ENCODE results near the gene STIM2.
"Not testable (repeated sequence)": the region's sequence is repeated elsewhere in the genome, so short reads cannot be mapped to it uniquely, and the experiment has no call there.

The STIM2 gene

DNA sequence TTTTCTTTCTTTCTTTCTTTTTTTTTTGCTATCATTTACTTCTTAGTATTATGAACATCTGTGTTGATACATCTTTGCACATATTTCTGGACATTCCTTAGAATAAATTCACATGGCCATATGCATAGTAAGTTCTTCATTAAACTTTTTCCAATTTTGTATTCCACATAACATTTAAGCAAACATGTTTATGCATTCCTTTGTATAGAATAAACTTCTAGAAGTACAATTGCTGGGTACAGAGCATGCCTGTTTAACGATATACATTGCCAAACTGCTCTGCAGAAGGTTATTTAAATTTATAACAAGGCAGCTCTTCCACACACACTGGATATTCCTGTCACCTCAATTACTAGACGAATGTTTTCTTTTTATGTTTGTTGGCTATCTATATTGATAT lies 36.0 kb upstream of the STIM2 start:
- no peak overlapping the region for H3K4me3 ChIP-seq (replicated peaks in 1 of 2; ENCODE audit: low read depth in 2 of 2, low read length in 2 of 2)
- DNase-seq (ENCODE audit: low read depth in 2 of 2) = no peak
- TF ChIP-seq, protein P1, sequence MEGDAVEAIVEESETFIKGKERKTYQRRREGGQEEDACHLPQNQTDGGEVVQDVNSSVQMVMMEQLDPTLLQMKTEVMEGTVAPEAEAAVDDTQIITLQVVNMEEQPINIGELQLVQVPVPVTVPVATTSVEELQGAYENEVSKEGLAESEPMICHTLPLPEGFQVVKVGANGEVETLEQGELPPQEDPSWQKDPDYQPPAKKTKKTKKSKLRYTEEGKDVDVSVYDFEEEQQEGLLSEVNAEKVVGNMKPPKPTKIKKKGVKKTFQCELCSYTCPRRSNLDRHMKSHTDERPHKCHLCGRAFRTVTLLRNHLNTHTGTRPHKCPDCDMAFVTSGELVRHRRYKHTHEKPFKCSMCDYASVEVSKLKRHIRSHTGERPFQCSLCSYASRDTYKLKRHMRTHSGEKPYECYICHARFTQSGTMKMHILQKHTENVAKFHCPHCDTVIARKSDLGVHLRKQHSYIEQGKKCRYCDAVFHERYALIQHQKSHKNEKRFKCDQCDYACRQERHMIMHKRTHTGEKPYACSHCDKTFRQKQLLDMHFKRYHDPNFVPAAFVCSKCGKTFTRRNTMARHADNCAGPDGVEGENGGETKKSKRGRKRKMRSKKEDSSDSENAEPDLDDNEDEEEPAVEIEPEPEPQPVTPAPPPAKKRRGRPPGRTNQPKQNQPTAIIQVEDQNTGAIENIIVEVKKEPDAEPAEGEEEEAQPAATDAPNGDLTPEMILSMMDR (IDR thresholded peaks at IDR 0.05; ENCODE audit: low read depth, low read length) = no peak

DNA sequence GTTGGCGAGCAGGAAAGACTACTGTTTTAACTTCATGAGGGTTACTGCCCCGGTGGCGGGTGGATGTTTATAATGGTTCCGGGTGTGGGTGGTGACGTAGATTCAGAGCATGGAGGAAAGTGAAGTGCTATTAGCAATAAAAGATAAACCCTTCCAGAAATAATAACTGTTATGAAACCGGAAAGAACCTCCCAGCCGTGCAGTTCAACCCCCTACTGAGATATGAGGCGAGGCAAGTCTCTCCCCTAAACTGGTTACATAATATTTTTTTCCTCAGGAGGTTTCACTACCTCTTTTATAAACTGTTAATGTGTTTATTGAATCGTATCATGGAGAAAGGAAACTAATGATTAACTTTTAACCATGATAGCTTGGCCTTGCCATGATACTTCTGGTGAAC lies 33.9 kb upstream of the STIM2 start:
- DNase-seq (ENCODE audit: low read depth in 2 of 2) = peak; percentile 22 to 28
- no peak overlapping the region for H3K4me3 ChIP-seq (replicated peaks in 1 of 2; ENCODE audit: low read depth in 2 of 2, low read length in 2 of 2)
- TF ChIP-seq, protein P1 (IDR thresholded peaks at IDR 0.05; ENCODE audit: low read depth, low read length) = no peak

DNA sequence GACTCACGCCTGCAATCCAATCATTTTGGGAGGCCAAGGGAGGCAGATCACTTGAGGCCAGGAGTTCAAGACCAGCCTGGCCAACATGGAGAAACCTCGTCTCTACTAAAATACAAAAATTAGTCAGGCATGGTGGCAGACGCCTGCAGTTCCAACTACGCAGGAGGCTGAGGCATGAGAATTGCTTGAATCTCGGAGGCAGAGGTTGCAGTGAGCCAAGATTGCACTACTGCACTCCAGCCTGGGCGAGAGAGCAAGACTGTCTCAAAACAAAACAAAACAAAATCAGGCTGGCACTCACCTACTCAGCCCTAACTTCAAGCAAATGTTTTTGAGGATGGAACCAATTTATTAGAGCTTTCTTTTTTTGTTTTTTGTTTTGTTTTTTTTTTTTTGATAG lies 33.3 kb upstream of the STIM2 start:
- H3K4me3 ChIP-seq (replicated peaks in 1 of 2; ENCODE audit: low read depth in 2 of 2, low read length in 2 of 2); DNase-seq (ENCODE audit: low read depth in 2 of 2): not testable (repeated sequence)

DNA sequence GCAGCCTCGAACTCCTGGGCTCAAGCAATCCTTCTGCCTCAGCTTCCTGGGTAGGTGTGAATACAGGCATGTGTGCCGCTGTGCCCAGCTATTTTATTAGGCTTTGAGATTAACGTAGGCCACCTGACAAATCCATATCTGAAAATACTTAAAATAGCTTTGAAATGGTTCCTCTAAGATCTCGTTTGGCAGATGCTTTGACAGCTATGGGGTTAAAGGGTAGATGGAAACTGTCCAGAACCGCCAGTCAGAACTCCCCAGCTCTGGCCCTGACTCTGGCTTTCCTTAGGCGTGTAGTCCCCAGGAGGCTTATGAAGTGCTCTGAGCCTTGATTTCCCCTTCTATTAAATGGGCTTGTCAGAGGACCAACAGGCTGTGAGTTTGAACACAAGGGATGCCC lies 32.8 kb upstream of the STIM2 start:
- TF ChIP-seq, protein P1 (IDR thresholded peaks at IDR 0.05; ENCODE audit: low read depth, low read length) = no peak
- no peak overlapping the region for H3K4me3 ChIP-seq (replicated peaks in 1 of 2; ENCODE audit: low read depth in 2 of 2, low read length in 2 of 2)
- DNase-seq (ENCODE audit: low read depth in 2 of 2) = no peak

DNA sequence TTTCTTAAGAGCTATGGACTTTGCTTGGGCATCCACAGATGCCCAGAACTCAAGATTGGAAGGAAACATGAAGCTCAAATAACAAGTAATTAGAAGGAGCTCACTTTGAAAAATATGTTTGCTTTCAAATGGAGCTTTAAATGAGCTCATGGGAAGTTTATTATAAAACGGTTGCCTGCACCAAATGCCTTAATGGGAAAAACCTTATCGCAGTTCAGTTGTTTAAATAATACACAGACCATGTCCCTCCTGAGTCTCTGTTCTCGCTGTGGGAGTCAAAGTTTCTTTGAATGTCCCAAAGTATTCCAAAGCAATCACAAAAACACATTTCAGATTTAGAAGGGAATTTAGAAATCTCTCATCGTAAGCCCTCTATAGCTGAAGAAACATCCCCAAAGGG lies 31.6 kb upstream of the STIM2 start:
- TF ChIP-seq, protein P1 (IDR thresholded peaks at IDR 0.05; ENCODE audit: low read depth, low read length) = no peak
- DNase-seq (ENCODE audit: low read depth in 2 of 2) = no peak
- no peak overlapping the region for H3K4me3 ChIP-seq (replicated peaks in 1 of 2; ENCODE audit: low read depth in 2 of 2, low read length in 2 of 2)

DNA sequence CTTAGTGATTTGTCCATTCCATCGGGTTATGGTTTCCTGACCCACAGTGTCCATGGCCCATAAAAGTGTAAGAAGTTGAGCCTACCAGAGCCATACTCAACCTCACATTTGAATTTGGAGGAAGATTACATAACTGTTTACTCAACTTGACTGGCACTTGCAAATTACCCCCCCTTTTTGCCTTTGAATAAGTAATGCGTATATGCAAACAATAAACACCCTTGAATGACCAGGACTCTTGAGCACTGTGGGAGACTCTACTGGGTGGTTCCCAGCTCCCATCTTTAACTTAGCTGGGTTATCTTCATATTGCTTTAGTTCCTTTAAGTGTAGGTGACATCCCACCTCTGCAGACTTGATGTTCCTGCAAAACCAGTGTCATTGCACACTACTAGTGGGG lies 30.6 kb upstream of the STIM2 start:
- TF ChIP-seq, protein P1 (IDR thresholded peaks at IDR 0.05; ENCODE audit: low read depth, low read length) = no peak
- H3K4me3 ChIP-seq (replicated peaks in 1 of 2; ENCODE audit: low read depth in 2 of 2, low read length in 2 of 2) = no peak overlapping the region
- no peak for DNase-seq (ENCODE audit: low read depth in 2 of 2)

DNA sequence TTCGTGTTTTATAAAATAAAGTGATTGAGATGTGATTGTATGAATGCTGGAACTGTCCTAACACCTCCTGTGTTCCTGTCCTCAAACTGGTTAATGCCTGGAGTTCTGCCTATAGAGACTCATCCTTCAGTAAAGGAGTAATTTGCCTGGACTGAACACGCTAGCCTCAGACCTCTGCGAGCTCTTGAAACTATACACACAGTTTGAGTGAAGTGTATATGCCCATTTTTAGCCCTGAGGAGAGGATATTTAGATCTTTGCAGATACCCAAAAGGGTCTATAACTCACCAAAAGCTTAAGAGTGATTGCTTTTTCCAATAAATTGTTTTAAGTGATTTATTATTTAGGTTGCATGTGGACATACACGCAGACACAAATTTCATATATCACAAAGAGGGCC lies 29.9 kb upstream of the STIM2 start:
- TF ChIP-seq, protein P1 (IDR thresholded peaks at IDR 0.05; ENCODE audit: low read depth, low read length) = no peak
- DNase-seq (ENCODE audit: low read depth in 2 of 2) = no peak
- no peak overlapping the region for H3K4me3 ChIP-seq (replicated peaks in 1 of 2; ENCODE audit: low read depth in 2 of 2, low read length in 2 of 2)

Measured in cardiac fibroblast (primary cell).